AG04450 (cell line): Measurements from ENCODE around the gene AGAP3. TPM values are rescaled to one million over a fixed set of nuclear protein-coding genes. Genes with fewer than 3 reads are reported as not detected.

Experiments used
- CTCF ChIA-PET: fragments of 300-600, 350-600 bp; formaldehyde crosslinking; extraction: SDS; loops from one replicate; lab custom pipeline; 2022; ENCODE audit warnings: antibody characterized with exemption, inconsistent platforms; lab: Charles Lee
- POLR2A ChIA-PET: fragments of 350-600 bp; formaldehyde crosslinking; extraction: SDS; loops from one replicate; lab custom pipeline; 2021; ENCODE audit warnings: antibody characterized with exemption, inconsistent platforms; lab: Yijun Ruan, JAX
- DNase-seq: peaks from one replicate; pipeline ENCODE4 v3.0.0-alpha.2; 2011; ENCODE audit warnings: low read depth, low spot score
- H3K27ac ChIP-seq: one replicate; pipeline ENCODE4 v1.5.1; 2012; ENCODE audit warnings: low read depth, low read length, control low read depth
- H3K27me3 ChIP-seq: one replicate; pipeline ENCODE4 v1.6.0; 2012; ENCODE audit warnings: low read length; ENCODE audit not compliant: control insufficient read depth, insufficient read depth
- H3K4me3 ChIP-seq: 2 replicates; pipeline ENCODE4 v1.5.1; 2011; ENCODE audit warnings: mild to moderate bottlenecking, low read depth, low read length, control low read depth
- H3K9me3 ChIP-seq: 2 replicates; pipeline ENCODE4 v1.5.1; 2012; ENCODE audit warnings: low read length; ENCODE audit not compliant: control insufficient read depth, insufficient read depth
- CTCF ChIP-seq: IDR thresholded peaks from 2 replicates; pipeline ENCODE4 v1.5.1; 2011; ENCODE audit warnings: low read depth, low read length, control low read depth, inconsistent platforms
- polyA plus RNA-seq: library from polyadenylated mRNA; depleted of rRNA; stranded (reverse); fragments of >200 nt; gene quantifications from 2 replicates; pipeline ENCODE4 v1.2.3, GENCODE V29; 2011

Gene AGAP3
- polyA plus RNA-seq, 1 experiment, result 44.6 TPM

- POLR2A ChIA-PET, result interaction anchor here (0.9 kb wide), 1 partner anchor 122 kb away, joined by 3 read pairs; no protein-coding TSS in a partner anchor
These were observed 54.6 kb downstream of the AGAP3 start for GRCh38 chr7:151140826-151141225.

GRCh38 chr7:151141311-151141854 lies 55.1 kb downstream of the AGAP3 start:
- DNase-seq, result no peak
- H3K27me3 ChIP-seq, result no peaks in the 10 kb centered on the region
- no peak overlapping the region for H3K27ac ChIP-seq
- ChIA-PET POLR2A (interaction anchor here (0.9 kb wide), 1 partner anchor 123 kb away, joined by 3 read pairs; no protein-coding TSS in a partner anchor), CTCF (interaction anchor here (0.7 to 1.2 kb wide), 3 partner anchors 17 to 178 kb away, joined by 4 to 6 read pairs (median 6); no protein-coding TSS in a partner anchor)
- H3K9me3 ChIP-seq, result no peaks in the 10 kb centered on the region
- H3K4me3 ChIP-seq, result no peak overlapping the region
- no peak for TF ChIP-seq CTCF

More at GRCh38 chr7:151140826-151141225, 54.6 kb downstream of the AGAP3 start:
- no peak for TF ChIP-seq CTCF
- Histone ChIP-seq H3K27ac (no peak overlapping the region), H3K4me3 (no peak overlapping the region), H3K9me3 (no peaks in the 10 kb centered on the region), H3K27me3 (no peaks in the 10 kb centered on the region)
- CTCF ChIA-PET, result interaction anchor here (1.2 kb wide), 1 partner anchor 17 kb away, joined by 6 read pairs; no protein-coding TSS in a partner anchor
- DNase-seq, result no peak

- no peaks in the 10 kb centered on the region for H3K9me3 ChIP-seq
- no peak for DNase-seq
- H3K27ac ChIP-seq, result no peak overlapping the region
- no peaks in the 10 kb centered on the region for H3K27me3 ChIP-seq
- no peak overlapping the region for H3K4me3 ChIP-seq
- no peak for TF ChIP-seq CTCF
- CTCF ChIA-PET, result interaction anchor here (0.7 to 1.2 kb wide), 3 partner anchors 18 to 178 kb away, joined by 4 to 6 read pairs (median 6); no protein-coding TSS in a partner anchor
- POLR2A ChIA-PET, result interaction anchor here (0.9 kb wide), 1 partner anchor 124 kb away, joined by 3 read pairs; no protein-coding TSS in a partner anchor
These were observed 55.8 kb downstream of the AGAP3 start for GRCh38 chr7:151141855-151142685.

- ChIA-PET CTCF (no interaction called here), POLR2A (interaction anchor here (0.9 kb wide), 1 partner anchor 13 kb away, joined by 3 read pairs; no protein-coding TSS in a partner anchor)
- H3K4me3 ChIP-seq, result no peak overlapping the region
- DNase-seq, result no peak
- no peak for TF ChIP-seq CTCF
- no peaks in the 10 kb centered on the region for H3K27me3 ChIP-seq
- H3K27ac ChIP-seq, result no peak overlapping the region
- no peaks in the 10 kb centered on the region for H3K9me3 ChIP-seq
These were observed 56.4 kb downstream of the AGAP3 start for GRCh38 chr7:151142686-151143040.
